ENCODE measurements around the gene HRAS.
A peak's percentile ranks its signal among the peaks of the same experiment; 100 is the strongest.

HRAS gene

DNA sequence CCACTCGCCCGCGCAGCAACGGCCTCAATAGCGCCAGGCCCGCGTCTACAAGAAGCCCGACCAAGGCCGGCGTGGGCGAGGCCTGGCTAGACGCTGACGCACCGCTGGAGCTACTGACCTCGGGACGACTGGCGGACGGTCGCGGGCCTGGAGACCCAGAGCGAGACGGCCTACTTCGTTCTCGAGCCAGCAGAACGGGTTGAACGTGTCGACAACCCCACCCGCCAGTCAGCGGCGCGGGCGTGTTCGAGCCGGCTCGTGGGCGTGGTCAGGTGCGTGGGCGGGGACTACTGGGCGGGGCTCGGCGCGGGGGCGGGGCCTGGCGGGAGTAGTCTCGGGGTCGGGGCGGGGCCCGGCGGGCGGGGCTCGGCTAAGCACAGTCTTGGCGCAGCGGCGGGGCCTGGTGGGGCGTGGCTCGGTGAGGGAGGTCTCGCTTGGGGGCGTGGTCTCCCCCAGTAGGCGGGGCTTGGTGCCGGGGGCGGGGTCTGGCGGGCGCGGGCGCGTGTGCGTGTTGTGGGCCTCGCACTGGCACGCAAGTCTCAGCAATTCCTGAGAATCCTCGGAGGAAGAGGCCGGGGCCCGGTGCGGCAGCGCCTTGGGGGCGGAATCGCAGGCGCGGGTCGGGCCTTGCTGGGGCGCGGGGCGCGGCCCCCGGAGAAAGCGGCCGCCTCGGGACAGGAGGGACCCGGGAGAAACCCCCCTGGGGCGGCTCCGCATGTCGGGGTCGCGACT is 28.2 kb downstream of the HRAS start, which contains the start of gene RNH1:
RNH1 (minus strand) TSS at position 248 of the 732 bp plus-strand sequence. CDS start 5,080 bp downstream, outside the sequence.
- DNase-seq, result peak; percentile 73 to 81

- peak; percentile 89 to 93 for DNase-seq
These were observed 29.0 kb downstream of the HRAS start for GRCh38 chr11:506238-506994.

DNA sequence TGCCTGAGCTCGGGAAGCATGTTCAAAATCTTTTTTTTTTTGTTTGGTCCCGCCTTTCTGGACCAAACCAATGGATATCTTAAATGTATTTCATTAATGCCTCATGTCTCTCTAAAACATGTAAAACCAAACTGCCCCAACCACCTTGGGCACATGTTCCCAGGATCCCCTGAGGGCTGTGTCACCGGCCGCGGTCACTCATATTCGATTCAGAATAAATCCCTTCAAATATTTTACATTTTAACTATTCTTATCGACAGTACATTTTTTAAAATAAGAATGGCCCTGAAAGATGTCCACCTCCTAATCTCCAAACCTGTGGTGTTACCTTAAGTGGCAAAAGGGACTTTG is 30.4 kb downstream of the HRAS start:
- DNase-seq, result no peak

DNA sequence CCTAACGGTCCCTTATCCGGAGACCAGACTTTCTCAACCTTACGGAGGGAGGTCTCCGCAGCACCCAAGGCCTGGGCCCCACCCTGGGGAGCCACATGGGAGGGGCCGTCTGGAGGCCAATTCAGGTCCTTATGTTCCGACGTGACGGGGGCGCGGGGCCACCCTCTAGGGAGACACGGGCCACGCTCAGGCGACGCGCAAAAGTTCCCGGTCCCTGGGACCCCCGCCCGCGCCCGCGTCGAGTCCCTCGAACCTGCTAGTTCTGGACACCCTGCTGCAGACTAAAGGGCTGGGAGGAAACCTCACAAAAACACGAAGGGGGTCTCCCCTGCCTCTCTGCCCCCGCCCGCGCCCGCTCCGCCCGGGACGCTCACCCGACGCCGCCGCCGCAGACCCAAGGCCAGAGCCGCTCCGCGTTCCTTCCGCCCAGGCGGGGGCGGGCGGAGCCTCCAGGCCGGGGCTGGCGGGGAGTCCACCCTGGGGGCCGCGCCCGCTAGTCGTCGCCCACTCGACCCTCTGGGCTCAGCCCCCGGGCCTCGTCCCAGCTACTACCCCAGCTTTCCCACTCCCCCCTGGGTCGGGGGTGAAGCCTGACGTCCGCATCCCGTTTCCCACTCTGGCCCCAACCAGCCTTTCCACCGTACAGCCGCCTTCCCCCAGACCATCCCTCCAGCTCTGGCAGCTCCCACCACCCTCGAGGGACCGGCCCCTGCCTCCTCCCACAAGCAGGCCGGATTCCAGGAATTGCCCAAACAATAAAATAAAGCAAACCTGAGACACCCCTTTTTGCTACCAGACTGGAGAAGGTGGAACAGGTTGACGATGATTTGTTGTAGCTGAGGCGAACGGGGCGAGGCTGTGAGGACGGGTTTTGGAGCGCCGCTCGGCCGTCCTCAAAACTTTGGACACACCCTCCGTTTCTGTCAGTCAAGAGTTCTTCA is 31.1 kb downstream of the HRAS start:
- no peak for DNase-seq

- no peak for DNase-seq
These were observed 32.0 kb downstream of the HRAS start for GRCh38 chr11:503179-503981.

DNA sequence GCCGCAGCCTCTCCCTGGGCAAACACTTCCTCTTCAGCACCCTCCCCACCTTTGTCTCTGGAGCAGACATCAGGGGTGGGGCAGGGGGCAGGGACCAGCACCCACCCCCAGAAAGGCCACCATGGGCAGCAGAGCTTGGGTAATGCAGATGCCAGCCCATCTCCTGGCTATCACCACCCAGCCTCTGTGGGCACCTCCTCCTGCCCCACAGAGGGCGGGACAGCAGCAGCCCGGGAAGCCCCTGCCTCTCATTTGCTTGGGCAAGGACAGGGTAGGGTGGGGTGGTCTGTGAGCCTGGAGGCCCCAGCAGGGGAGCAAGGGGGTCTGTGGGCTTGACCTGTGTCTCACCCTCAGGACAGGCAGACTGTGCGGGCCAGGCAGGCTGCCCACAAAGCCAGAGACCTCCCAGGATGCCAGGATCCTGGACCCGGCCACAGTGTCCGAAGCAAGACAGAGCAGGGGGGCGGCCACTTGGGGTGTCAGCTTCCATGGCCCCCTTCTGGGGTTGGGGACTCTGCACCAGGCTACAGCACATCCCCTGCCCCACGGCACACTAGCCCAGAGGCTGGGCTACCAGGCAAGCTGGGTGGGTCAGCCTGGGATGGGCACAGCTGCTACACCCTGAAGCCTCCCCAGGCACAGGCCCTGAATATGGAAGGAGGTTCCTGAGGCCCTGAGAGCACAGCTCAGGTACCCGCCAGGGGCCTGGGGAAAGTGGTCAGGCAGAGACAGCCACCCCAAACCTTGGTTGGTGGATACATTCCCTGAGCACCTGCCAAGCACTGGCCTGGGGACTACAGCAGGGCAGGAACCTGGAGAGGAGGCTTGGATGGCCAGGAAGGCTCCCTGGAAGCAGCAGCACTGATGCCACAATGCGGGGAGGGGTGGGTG is 32.8 kb downstream of the HRAS start:
- DNase-seq, result no peak

DNA sequence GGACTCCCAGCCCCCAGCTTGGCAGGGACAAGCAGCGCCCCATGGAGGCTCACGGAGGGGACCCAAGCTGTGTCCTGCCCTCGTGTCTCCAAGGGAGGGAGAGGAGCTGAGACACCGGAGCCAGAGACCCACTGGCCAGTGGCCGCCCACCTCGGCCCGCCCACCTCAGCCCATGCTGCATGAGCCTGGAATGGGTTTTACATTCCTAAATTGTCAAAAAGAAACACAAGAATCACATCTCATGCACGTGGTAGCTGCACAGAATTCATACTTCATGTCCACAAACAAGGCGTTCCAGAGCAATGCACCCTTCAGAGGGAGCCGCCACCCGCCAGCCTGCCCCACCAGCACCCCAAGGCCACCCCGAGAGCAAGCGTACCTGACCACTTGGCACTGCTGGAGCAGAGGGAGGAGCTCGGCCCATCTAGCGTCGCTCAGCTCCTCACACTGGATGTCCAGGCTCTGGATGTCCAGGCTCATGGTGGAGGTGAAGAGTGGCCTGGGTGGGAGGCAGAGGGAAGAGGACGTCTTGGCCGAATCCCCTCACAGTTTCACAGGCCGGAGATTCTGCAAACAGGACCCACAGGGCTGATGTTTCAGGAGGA is 33.6 kb downstream of the HRAS start:
- no peak for DNase-seq

DNA sequence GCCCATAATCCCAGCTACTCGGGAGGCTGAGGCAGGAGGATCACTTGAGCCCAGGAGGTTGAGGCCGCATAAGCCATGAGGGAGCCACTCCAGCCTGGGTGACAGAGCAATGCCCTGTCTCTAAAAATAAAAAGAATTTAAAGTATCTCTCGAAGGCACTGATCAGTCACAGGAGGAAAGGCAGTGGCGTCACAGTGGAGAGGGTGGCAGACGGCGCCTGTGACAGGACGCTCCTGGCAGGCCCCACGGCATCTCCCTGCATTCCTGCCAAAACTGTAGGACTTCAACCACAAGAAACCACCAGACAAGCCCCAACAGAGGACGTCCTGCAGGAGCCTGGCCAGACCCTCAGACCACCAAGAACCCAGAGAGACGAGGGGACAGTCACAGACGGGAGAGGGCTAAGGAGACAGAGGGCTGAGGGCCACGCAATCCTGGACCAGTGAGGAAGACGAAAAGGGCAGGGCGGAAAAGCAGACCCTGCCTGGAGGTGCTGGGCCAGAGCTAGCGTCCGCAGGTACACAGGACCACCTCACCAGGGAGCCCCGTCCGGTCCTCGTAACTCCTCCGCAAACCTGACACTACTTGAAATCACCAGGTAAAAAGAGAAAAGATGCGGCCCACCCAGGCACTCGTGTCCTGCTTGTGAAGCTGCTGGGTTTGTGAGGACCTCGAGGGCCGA is 34.2 kb downstream of the HRAS start:
- DNase-seq, result no peak

- DNase-seq, result no peak
These were observed 35.9 kb downstream of the HRAS start for GRCh38 chr11:499201-500076.

- no peak for DNase-seq
These were observed 36.8 kb downstream of the HRAS start for GRCh38 chr11:498297-499181.

DNA sequence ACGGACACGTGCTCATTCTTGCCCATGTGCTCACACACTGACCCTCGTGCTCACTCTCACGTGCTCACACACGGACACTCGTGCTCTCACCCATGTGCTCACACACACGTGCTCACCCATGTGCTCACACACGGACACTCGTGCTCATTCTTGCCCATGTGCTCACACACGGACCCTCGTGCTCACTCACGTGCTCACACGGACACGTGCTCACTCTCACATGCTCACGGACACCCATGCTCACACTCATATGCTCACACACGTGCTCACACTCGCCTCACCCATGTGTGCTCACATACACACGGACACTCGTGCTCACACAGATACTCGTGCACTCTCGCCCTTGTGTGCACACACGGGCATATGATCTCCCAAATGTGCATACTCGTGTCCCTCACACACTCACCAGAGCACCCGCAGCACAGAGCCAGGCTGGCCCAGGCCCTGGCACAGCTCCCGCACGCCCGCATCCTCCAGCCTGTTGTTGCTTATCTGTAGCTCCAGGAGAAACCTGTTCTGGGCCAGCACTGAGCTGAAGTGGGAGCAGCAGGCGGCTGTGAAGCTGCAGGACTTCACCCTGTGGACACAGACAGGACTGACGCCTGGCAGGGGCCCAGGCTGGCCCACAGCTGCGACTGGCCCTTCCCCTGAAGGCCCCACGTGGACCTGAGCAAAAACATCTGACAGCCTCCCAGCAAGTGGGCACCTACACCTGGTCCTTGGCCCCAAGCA is 37.6 kb downstream of the HRAS start:
- no peak for DNase-seq

DNA sequence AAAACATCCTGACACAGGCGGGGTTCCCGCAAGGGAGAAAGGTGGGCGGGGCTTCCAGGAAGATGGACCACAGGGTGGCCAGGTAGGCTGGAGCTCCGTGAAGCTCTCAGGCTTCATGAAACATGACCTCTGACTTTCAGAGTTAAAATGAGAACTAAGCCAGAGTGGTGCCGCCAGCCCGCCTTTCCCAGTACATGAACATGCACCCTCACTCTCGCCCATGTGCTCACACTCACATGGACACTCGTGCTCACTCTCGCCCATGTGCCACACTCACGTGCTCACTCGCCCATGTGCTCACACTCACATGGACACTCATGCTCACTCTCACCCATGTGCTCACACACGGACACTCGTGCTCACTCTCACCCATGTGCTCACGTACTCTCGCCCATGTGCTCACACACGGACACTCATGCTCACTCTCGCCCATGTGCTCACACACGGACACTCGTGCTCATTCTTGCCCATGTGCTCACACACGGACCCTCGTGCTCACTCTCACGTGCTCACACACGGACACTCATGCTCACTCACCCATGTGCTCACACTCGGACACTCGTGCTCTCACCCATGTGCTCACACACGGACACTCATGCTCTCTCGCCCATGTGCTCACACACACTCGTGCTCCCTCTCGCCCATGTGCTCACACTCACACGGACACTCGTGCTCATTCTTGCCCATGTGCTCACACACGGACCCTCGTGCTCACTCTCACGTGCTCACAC is 38.4 kb downstream of the HRAS start:
- DNase-seq, result no peak

DNA sequence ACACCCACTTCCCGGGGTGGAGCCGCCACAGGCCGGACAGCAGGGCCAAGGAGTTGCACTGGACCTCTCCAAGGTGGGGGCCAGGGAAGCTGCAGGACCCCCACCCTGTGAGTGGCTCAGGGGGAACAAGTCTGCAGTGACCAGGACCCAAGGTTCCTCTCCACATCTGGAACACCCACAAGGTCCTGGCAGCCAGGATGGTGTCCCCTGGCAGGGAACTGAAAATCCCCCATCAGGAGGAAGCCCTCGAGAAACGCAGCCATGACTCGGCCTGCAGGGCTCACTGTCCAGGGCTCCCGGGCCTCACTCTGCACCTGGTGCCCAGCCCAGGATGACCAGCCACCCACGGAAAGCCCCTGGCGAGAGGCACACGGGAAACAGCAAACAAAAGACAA is 39.8 kb downstream of the HRAS start:
- no peak for DNase-seq

GRCh38 chr11:494761-495536 is 40.4 kb downstream of the HRAS start:
- DNase-seq, result peak in 1 of 2 experiments; percentile 71

DNA sequence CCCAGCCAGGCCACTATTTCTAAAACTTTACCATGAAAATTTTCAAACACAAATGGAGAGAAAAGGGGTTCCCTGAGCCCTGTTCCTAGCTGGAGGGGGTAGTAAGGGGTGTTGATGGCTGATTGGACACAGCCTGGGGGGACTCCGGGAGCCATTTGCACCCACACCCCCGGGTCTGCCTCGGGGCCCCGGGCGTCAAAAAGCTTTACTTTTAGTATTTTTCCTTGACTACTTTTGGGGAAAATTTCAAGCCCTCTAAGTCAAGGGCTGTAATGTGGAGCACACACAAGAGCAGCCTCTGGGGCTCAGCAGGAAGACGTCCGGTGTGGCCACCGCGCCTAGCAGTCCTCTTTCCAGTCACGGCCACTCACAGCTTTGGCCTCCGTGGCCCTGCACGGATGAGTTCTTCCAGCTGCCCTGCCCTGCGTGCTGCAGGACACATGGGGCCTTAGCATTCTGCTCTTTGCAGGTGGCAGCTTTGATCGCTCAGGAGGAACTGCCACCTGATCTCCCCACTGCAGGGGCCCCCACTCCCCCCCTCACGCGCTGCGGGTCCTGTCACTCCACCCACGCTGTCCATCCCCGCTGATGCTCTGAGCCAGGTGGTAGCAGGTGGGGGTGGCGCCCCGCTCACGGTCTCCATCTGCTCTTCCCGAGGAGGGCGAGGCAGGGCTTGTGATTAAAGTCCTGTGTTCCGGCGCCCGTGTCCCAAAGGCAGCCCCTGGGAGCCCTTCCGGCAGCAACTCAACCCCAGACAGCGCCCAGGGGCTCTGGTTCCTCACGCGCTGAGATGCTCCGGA is 42.7 kb downstream of the HRAS start:
- DNase-seq, result peak; percentile 83 to 91
